Hepatic stellate cell (primary cell): ENCODE data around the gene ACTN4.

Experiments used
- DNase-seq: peaks from one replicate; pipeline ENCODE4 v3.0.0; 2011; ENCODE audit warnings: low spot score

Gene ACTN4

DNA sequence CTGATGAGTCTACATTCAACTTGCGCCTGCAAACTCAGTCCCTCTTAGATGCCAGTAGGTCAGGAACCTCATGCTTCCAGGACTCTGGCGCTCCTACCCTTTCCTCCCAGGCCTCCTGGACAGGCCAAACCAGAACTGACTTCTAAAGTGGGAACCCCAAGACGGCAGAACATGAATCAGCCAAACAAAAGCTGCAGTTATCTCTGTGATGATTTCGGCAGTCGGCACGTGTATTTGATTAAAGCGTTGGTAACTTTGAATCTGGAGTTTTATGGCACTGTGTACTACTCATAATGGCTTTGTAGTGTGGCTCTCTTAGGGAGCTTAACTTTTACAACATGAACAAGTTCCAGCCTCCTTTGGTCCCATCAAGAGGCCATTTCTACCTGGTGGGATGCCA is 13.7 kb downstream of the ACTN4 start:
- DNase-seq: no peak

DNA sequence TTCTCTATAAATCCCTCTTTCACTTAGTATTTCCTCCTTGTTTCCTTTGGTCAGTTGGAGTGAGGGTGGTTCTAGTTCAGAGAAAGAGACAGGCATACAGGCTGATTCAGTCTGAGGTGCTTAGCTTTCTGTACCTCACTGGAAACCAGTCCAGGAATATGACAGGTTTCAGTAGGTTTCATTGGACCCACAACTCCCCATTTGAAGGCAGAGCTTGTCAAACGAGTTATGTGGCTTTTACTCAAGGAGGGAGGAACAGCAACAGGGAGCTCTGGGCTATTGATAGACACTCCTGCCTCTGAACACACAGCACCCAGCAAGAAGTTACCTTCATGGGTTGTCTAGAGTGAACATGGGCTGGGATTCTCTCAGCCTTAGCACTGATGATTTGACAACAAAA is 14.5 kb downstream of the ACTN4 start:
- no peak for DNase-seq

DNA sequence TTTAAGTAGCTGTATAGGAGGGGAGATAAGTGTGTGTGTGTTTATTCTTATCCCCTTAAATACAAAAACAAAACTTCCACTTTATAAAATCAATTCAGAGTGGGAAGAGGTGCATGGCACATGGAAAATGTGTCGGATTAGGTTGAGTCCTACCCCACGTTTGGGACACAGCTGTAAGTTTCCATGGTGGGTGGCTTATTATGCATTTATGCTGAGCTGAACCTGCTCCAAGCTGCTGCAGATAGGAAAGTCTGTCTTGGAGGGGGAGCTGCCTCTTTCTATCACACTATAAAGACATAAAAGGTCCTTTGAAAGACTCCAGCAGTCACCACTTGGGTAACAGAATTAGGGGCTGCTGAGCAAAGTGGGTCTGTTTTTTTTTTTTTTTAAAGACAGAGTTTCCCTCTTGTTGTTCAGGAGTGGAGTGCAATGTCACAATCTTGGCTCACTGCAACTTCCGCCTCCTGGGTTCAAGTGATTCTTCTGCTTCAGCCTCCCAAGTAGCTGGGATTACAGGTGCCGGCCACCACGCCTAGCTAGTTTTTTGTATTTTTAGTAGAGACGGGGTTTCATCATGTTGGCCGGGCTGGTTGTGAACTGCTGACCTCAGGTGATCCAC is 15.2 kb downstream of the ACTN4 start:
- DNase-seq: no peak

DNA sequence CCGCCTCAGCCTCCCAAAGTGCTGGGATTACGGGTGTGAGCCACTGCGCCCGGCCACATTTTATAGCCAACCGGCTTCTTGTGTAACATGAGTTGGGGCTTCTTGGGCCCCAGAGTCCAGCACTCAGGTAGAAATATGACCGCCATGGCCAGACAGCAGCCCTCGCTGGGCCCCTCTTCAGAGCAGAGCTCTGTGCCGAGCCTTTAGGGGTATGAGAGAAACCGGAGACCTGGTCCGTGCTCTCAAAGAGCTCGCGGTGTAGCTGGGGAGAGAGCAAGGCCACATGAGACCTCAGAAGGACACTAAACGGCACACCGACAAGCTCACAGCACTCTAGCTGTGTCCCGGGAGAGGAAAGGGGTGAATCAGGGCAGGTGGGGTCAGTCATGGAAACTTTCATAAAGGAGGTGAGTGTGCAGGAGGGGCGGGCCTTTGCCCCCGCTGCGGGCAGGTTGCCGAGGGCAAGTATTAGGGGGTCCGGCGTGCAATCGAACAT is 15.8 kb downstream of the ACTN4 start:
- DNase-seq: no peak

GRCh38 chr19:38663957-38664502 is 16.6 kb downstream of the ACTN4 start:
- DNase-seq: no peak

- no peak for DNase-seq
These were observed 17.2 kb downstream of the ACTN4 start for GRCh38 chr19:38664503-38665211.

- DNase-seq: no peak
These were observed 17.9 kb downstream of the ACTN4 start for GRCh38 chr19:38665219-38665931.

- peak; percentile 76 for DNase-seq
These were observed 18.7 kb downstream of the ACTN4 start for GRCh38 chr19:38665950-38666662.

GRCh38 chr19:38666663-38667511 is 19.4 kb downstream of the ACTN4 start:
- DNase-seq: peak; percentile 59

GRCh38 chr19:38667661-38668171 is 20.3 kb downstream of the ACTN4 start:
- peak; percentile 62 for DNase-seq

GRCh38 chr19:38669552-38669951 is 22.1 kb downstream of the ACTN4 start:
- no peak for DNase-seq

GRCh38 chr19:38670921-38671398 is 23.5 kb downstream of the ACTN4 start:
- DNase-seq: no peak

GRCh38 chr19:38671654-38672053 is 24.2 kb downstream of the ACTN4 start:
- no peak for DNase-seq

DNA sequence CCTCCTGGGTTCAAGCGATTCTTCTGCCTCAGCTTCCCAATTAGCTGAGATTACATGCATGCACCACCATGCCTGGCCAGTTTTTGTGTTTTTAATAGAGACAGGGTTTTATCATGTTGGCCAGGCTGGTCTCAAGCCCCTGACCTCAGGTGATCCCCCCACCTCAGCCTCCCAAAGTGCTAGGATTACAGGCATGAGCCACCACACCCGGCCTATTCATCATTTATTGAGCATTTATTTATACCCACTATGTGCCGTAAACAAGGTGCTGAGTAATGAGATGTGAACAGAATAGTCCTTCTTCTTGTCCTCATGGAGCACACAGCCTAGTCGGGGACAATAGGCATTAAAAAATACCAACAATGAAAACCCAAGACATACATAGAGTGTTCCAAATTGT is 25.6 kb downstream of the ACTN4 start:
- no peak for DNase-seq

- DNase-seq: no peak
These were observed 27.1 kb downstream of the ACTN4 start for GRCh38 chr19:38674388-38675171.

GRCh38 chr19:38675611-38676010 is 28.2 kb downstream of the ACTN4 start:
- DNase-seq: no peak

GRCh38 chr19:38676023-38676877 is 28.8 kb downstream of the ACTN4 start:
- DNase-seq: peak; percentile 59

- no peak for DNase-seq
These were observed 29.6 kb downstream of the ACTN4 start for GRCh38 chr19:38676878-38677646.
